Cardiac fibroblast (primary cell): ENCODE results near the gene USP28.

Experiments
- DNase-seq, 2 donors: peaks; one replicate each; pipeline versions ENCODE4 v3.0.0 to v3.0.0-alpha.2; 2010; ENCODE audit warnings: low read depth in 2 of 2
- H3K4me3 ChIP-seq, 2 donors: replicated peaks in 1 of 2; 1 replicate in 1 of 2; 2 replicates in 1 of 2; pipeline ENCODE4 v1.5.1; 2011; ENCODE audit warnings: low read depth in 2 of 2, low read length in 2 of 2, mild to moderate bottlenecking in 2 of 2, moderate library complexity in 1 of 2
- CTCF ChIP-seq: IDR thresholded peaks from one replicate; pipeline ENCODE4 v1.5.1; 2011; ENCODE audit warnings: low read depth, mild to moderate bottlenecking, low read length, inconsistent platforms

USP28 gene

GRCh38 chr11:113781682-113782081 is 93.7 kb downstream of the USP28 start:
- H3K4me3 ChIP-seq, result no peak overlapping the region
- TF ChIP-seq CTCF, result no peak
- DNase-seq, result no peak

- H3K4me3 ChIP-seq, result no peak within 1 kb of the TSS
- TF ChIP-seq CTCF, result no peak
- DNase-seq, result no peak
Measured at GRCh38 chr11:113779496-113779895, 95.9 kb downstream of the USP28 start, which contains the start of gene CLDN25. Gene CLDN25, plus strand, starts transcription at chr11:113779796. Its CDS starts 0 bp downstream, at chr11:113779796.

- no peak for TF ChIP-seq CTCF
- H3K4me3 ChIP-seq, result no peak overlapping the region
- DNase-seq, result peak; percentile 23 to 58
Measured at GRCh38 chr11:113778111-113778910, 97.1 kb downstream of the USP28 start.

- peak overlapping the region; percentile 87 to 97 for H3K4me3 ChIP-seq
- DNase-seq, result no peak
- TF ChIP-seq CTCF, result no peak
Measured at GRCh38 chr11:113774174-113774503, 101.2 kb downstream of the USP28 start.

- H3K4me3 ChIP-seq, result peak within 1 kb of the TSS; percentile 87 to 97
- DNase-seq, result peak; percentile 98
- TF ChIP-seq CTCF, result peak; percentile 80
Measured at GRCh38 chr11:113773416-113774173, 101.8 kb downstream of the USP28 start, which contains the start of gene ZW10. Gene ZW10, minus strand, starts transcription at chr11:113773692. Its CDS starts 26 bp downstream, at chr11:113773666.

- DNase-seq, result peak; percentile 33 to 34
- no peak for TF ChIP-seq CTCF
Measured at GRCh38 chr11:113773092-113773415, 102.3 kb downstream of the USP28 start.

More at GRCh38 chr11:113773092-113773415, 102.3 kb downstream of the USP28 start:
- H3K4me3 ChIP-seq, result peak overlapping the region; percentile 87 to 97
